Measurements from ENCODE around the gene MYH11. TPM values are rescaled to one million over a fixed set of nuclear protein-coding genes. Genes with fewer than 3 reads are reported as not detected.
A peak's percentile ranks its signal among the peaks of the same experiment; 100 is the strongest.

MYH11 gene
- total and polyA plus RNA-seq, 2 of the 13 experiments (the other 11 are each of a cell fraction or from before 2014, with no cell fraction given): not detected

DNA sequence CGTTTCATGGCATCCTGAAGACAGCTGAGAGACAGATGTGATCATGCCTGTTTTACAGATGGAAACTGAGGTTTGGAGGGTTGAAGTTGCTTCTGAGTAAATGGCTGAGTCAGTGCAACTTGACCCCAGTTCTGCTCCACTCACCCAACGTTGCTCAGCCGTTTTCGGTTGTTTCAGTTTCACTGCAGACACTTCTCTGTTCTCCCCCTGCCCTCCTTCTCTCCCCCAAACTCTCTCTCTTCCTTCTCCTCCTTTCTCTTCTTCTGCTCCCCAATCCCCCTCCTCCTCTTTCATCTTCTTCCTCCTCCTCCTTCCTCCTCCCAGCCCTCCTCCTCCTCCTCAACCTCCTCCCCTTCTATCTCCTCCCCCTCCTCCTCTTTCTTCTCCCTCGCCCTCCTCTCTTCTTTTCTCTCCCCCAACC lies 41.0 kb upstream of the MYH11 start:
- Histone ChIP-seq H3K79me2 (ENCODE audit: insufficient read depth, low read length) (no peaks in the 10 kb centered on the region), H3K9ac (ENCODE audit: insufficient read depth, low read depth, low read length) (no peak overlapping the region), H3K27me3 (ENCODE audit: control insufficient read depth in 1 of 2, insufficient read depth in 2 of 2, low read length in 2 of 2) (no peaks in the 10 kb centered on the region), H3K4me1 (ENCODE audit: insufficient read depth, low read length) (peaks cover 76% of the 10 kb centered on the region), H3K4me3 (replicated peaks in 1 of 3; ENCODE audit: insufficient read depth in 1 of 3, low read depth in 2 of 3, low read length in 3 of 3) (no peak overlapping the region), H4K20me1 (ENCODE audit: insufficient read depth, low read length) (no peaks in the 10 kb centered on the region), H3K4me2 (ENCODE audit: low read depth, low read length) (no peak overlapping the region), H2AFZ (ENCODE audit: low read length) (no peak overlapping the region), H3K9me3 (ENCODE audit: low read length) (no peaks in the 10 kb centered on the region), H3K27ac (ENCODE audit: extremely low read length, insufficient read depth, low read length) (no peak overlapping the region), H3K36me3 (replicated peaks in 1 of 2; ENCODE audit: control insufficient read depth in 1 of 2, insufficient read depth in 2 of 2, low read length in 2 of 2) (no peaks in the 10 kb centered on the region)
- in situ Hi-C loops (cut with HindIII; ENCODE audit: extremely low pct_ligation_motif_present, low pct_unique_long_range_greater_than_20kb): no loop called here
- FAIRE-seq (no peak), ATAC-seq (no peak), DNase-seq (ENCODE audit: low spot score) (no peak)
- ChIA-PET POLR2A (interaction anchor here (5.2 kb wide), 1 partner anchor 10 kb away, joined by 72 read pairs; the partner anchor contains the start of gene CEP20), CTCF (ENCODE audit: low intra/inter-chr PET ratio, low total read pairs) (no interaction called here)
- TF ChIP-seq MAFK (conservative IDR thresholded peaks at IDR 0.05 in 1 of 2, IDR thresholded peaks at IDR 0.05 in 1 of 2; ENCODE audit: low read length in 2 of 2) (peak; percentile 44 to 52), ZNF7 (CRISPR knock-in tag; IDR thresholded peaks at IDR 0.05) (no peak), KDM2A (CRISPR knock-in tag; IDR thresholded peaks at IDR 0.05; ENCODE audit: borderline replicate concordance, low read depth) (no peak), FOXP1 (IDR thresholded peaks at IDR 0.05) (peak; percentile 11; the same call in 1 of the 2 replicates), FOXP1 (CRISPR knock-in tag; IDR thresholded peaks at IDR 0.05) (no peak), ZNF263 (CRISPR knock-in tag; IDR thresholded peaks at IDR 0.05) (0 out of 2 replicates have a peak, but pooled peaks have one; percentile 51), PCBP2 (optimal IDR thresholded peaks at IDR 0.05; ENCODE audit: low read depth, low read length, poor library complexity, severe bottlenecking) (peak; percentile 90), HNRNPK (IDR thresholded peaks at IDR 0.05; ENCODE audit: low read depth, low read length, poor library complexity, severe bottlenecking) (peak; percentile 45), NFRKB (IDR thresholded peaks at IDR 0.05) (0 out of 2 replicates have a peak, but pooled peaks have one; percentile 5), MAFF (IDR thresholded peaks at IDR 0.05; ENCODE audit: low read depth, low read length) (peak; percentile 48)
- TF ChIP-seq, protein P1, sequence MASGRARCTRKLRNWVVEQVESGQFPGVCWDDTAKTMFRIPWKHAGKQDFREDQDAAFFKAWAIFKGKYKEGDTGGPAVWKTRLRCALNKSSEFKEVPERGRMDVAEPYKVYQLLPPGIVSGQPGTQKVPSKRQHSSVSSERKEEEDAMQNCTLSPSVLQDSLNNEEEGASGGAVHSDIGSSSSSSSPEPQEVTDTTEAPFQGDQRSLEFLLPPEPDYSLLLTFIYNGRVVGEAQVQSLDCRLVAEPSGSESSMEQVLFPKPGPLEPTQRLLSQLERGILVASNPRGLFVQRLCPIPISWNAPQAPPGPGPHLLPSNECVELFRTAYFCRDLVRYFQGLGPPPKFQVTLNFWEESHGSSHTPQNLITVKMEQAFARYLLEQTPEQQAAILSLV (CRISPR knock-in tag; IDR thresholded peaks at IDR 0.05; ENCODE audit: borderline replicate concordance): no peak
- intact Hi-C loops (cut with micrococcal nuclease; ENCODE audit: unreplicated experiment): loop anchor here (5.0 kb wide), 1 partner anchor 49 kb away; the partner anchor contains the start of gene ABCC1
- no TSS peak for BruUV-seq (replicated peaks)
- 42% methylated on average over 5 of the region's 5 CpGs for WGBS (ENCODE audit: low lambda C conversion rate)

Measured in HepG2 (cell line).